GM12874 (cell line): Measurements from ENCODE around the gene WDR93.

ENCODE experiments used
- CTCF ChIP-seq: IDR thresholded peaks from 2 replicates; pipeline ENCODE4 v1.5.1; 2011; ENCODE audit warnings: low read depth, mild to moderate bottlenecking, control low read depth, low read length, moderate library complexity; ENCODE audit not compliant: insufficient read depth

The WDR93 gene

GRCh38 chr15:89743594-89743993 lies 53.0 kb downstream of the WDR93 start:
- no peak for TF ChIP-seq CTCF

- TF ChIP-seq CTCF = no peak
Observed at GRCh38 chr15:89745131-89745530, 54.5 kb downstream of the WDR93 start.

- no peak for TF ChIP-seq CTCF
Observed at GRCh38 chr15:89745768-89746167, 55.2 kb downstream of the WDR93 start.

GRCh38 chr15:89746386-89746780 lies 55.8 kb downstream of the WDR93 start:
- no peak for TF ChIP-seq CTCF

GRCh38 chr15:89747708-89748682 lies 57.4 kb downstream of the WDR93 start:
- no peak for TF ChIP-seq CTCF

- TF ChIP-seq CTCF = no peak
Observed at GRCh38 chr15:89749054-89749453, 58.4 kb downstream of the WDR93 start.

- no peak for TF ChIP-seq CTCF
Observed at GRCh38 chr15:89749526-89749925, 58.9 kb downstream of the WDR93 start.
